Keratinocyte (primary cell): ENCODE data around the gene HOXD11. TPM values are rescaled to one million over a fixed set of nuclear protein-coding genes. Genes with fewer than 3 reads are reported as not detected.
A peak's percentile ranks its signal among the peaks of the same experiment; 100 is the strongest.

Experiments
- DNase-seq: peaks from one replicate; pipeline ENCODE4 v3.0.0-alpha.2; 2011; ENCODE audit warnings: low read depth, missing footprints, low spot score
- FAIRE-seq: peaks from 2 replicates; lab custom pipeline; 2011; peaks lifted over from hg19 to GRCh38; lab: Jason Lieb, UNC
- H2AFZ ChIP-seq: 2 replicates; pipeline ENCODE4 v1.6.0; 2012; ENCODE audit warnings: low read length, control low read depth, inconsistent platforms; ENCODE audit not compliant: control insufficient read depth
- H3K27ac ChIP-seq: 2 replicates; pipeline ENCODE4 v1.5.1; 2011; ENCODE audit warnings: low read length; ENCODE audit not compliant: control insufficient read depth, insufficient read depth
- H3K27me3 ChIP-seq: 3 replicates; pipeline ENCODE4 v1.6.0; 2011; ENCODE audit warnings: low read length; ENCODE audit not compliant: control insufficient read depth, insufficient read depth; ENCODE audit errors: extremely low read depth
- H3K36me3 ChIP-seq, 2 experiments: 2 replicates in 1 of 2; 3 replicates in 1 of 2; pipeline ENCODE4 v1.5.1; 2011; ENCODE audit warnings: low read length in 2 of 2, mild to moderate bottlenecking in 1 of 2; ENCODE audit not compliant: control insufficient read depth in 2 of 2, insufficient read depth in 2 of 2; ENCODE audit errors: extremely low read depth in 1 of 2
- H3K4me1 ChIP-seq: 3 replicates; pipeline ENCODE4 v1.5.1; 2011; ENCODE audit warnings: low read length; ENCODE audit not compliant: control insufficient read depth, insufficient read depth; ENCODE audit errors: extremely low read depth
- H3K4me2 ChIP-seq: 3 replicates; pipeline ENCODE4 v1.6.0; 2011; ENCODE audit warnings: low read depth, low read length; ENCODE audit not compliant: control insufficient read depth, insufficient read depth; ENCODE audit errors: extremely low read depth
- H3K4me3 ChIP-seq, 3 experiments: fragments of 200-600 bp in 1 of 3; sonication (generic) in 1 of 3; 2 replicates in 2 of 3; 3 replicates in 1 of 3; pipeline ENCODE4 v1.5.1; 2011 to 2016; ENCODE audit warnings: low read length in 3 of 3, mild to moderate bottlenecking in 3 of 3, control low read depth in 2 of 3, inconsistent platforms in 1 of 3, low read depth in 1 of 3, mixed read lengths in 1 of 3, mixed run types in 1 of 3, moderate library complexity in 1 of 3; ENCODE audit not compliant: control insufficient read depth in 2 of 3, insufficient read depth in 2 of 3; ENCODE audit errors: extremely low read depth in 1 of 3
- H3K79me2 ChIP-seq: 2 replicates; pipeline ENCODE4 v1.6.0; 2012; ENCODE audit warnings: low read length; ENCODE audit not compliant: control insufficient read depth, insufficient read depth
- H3K9ac ChIP-seq: 3 replicates; pipeline ENCODE4 v1.6.0; 2011; ENCODE audit warnings: low read length; ENCODE audit not compliant: control insufficient read depth, insufficient read depth; ENCODE audit errors: extremely low read depth
- H3K9me1 ChIP-seq: 3 replicates; pipeline ENCODE4 v1.6.0; 2011; ENCODE audit warnings: low read length; ENCODE audit not compliant: control insufficient read depth, insufficient read depth; ENCODE audit errors: extremely low read depth
- H3K9me3 ChIP-seq: 2 replicates; pipeline ENCODE4 v1.5.1; 2012; ENCODE audit warnings: low read depth, low read length; ENCODE audit not compliant: control insufficient read depth
- H4K20me1 ChIP-seq: 3 replicates; pipeline ENCODE4 v1.6.0; 2011; ENCODE audit warnings: low read length; ENCODE audit not compliant: control insufficient read depth, insufficient read depth; ENCODE audit errors: extremely low read depth
- CTCF ChIP-seq, 3 experiments: IDR thresholded peaks in 1 of 3; conservative IDR thresholded peaks in 1 of 3; optimal IDR thresholded peaks in 1 of 3; 2 replicates in 2 of 3; 3 replicates in 1 of 3; pipeline versions ENCODE3 to v1.5.1; 2011; ENCODE audit warnings: low read length in 3 of 3, mild to moderate bottlenecking in 3 of 3, moderate library complexity in 2 of 3, control low read depth in 1 of 3, inconsistent platforms in 1 of 3; ENCODE audit not compliant: insufficient read depth in 2 of 3; ENCODE audit errors: extremely low read depth in 1 of 3
- EZH2 ChIP-seq: IDR thresholded peaks from one replicate; pipeline ENCODE4 v1.6.1; 2012; ENCODE audit warnings: inconsistent platforms, mild to moderate bottlenecking, low read length, moderate library complexity
- dilution Hi-C: fragments of 300-500 bp; cut with MboI; formaldehyde crosslinking; loops from one replicate; pipeline ENCODE4 v1.7.0; 2020; ENCODE audit warnings: low sequenced_read_pairs; ENCODE audit not compliant: extremely low pct_ligation_motif_present
- polyA plus RNA-seq, 5 experiments: library from polyadenylated mRNA; depleted of rRNA in 3 of 5; stranded (reverse) in 3 of 5; stranded (forward) in 1 of 5; unstranded in 1 of 5; fragments of >200 nt; gene quantifications; 1 replicate in 1 of 5; 2 replicates in 3 of 5; 3 replicates in 1 of 5; pipeline versions ENCODE4 v1.2.1 to v1.2.3, GENCODE V29; 2011 to 2012; ENCODE audit warnings: missing spikeins in 2 of 5, low read depth in 1 of 5, low replicate concordance in 1 of 5

The HOXD11 gene
- polyA plus RNA-seq, 1 donor (not counting 4 experiments of a cell fraction or from before 2014, with no cell fraction given) = not detected

DNA sequence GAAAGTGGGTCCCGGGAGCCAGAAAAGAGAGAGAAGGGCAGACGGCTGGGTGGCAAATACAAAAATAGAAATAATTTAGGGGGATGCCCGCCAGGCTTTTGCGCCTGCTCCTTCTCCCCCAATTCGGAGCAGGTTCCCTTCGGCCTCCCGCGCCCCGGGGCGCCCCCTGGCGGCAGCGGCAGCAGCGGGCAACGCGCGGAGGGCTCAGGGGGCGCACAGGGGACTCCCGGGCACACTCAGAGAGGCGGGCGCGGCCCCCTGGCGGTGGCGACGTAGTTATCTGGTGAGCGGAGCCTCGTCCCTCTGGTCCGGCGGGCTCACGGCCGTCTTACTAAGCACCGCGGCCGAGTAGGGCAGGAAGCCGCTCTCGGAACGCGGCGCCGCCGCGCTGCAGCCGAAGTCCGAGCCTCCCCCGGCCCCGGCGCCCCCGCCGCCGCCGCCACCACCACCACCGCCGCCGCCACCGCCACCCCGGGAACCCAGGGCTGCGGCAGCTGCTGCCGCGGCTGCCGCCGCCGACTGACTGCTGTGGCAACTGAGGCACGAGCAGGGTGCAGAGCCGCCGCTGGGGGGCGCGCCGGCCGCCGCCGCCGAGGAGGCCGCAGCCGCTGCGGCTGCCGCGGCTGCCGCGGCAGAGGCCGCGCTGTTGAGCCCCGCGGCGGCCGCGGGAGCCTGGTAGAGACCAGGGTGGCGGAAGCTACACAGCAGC lies 27.1 kb upstream of the HOXD11 start:
- dilution Hi-C loops = no loop called here
- no peak overlapping the region for H3K4me2 ChIP-seq

GRCh38 chr2:176080540-176081375 lies 26.3 kb upstream of the HOXD11 start:
- no peak overlapping the region for H3K4me3 ChIP-seq
- dilution Hi-C loops = no loop called here
- H2AFZ ChIP-seq = no peak overlapping the region
- no peak for DNase-seq
- H3K4me2 ChIP-seq = no peak overlapping the region
- H3K36me3 ChIP-seq = no peaks in the 10 kb centered on the region
- no peaks in the 10 kb centered on the region for H3K9me1 ChIP-seq
- H3K27ac ChIP-seq = no peak overlapping the region
- H3K9me3 ChIP-seq = peaks cover 18% of the 10 kb centered on the region
- FAIRE-seq = no peak
- H3K27me3 ChIP-seq = peaks cover 90% of the 10 kb centered on the region
- TF ChIP-seq CTCF (optimal IDR thresholded peaks at IDR 0.05 in 1 of 3, IDR thresholded peaks at IDR 0.05 in 1 of 3, conservative IDR thresholded peaks at IDR 0.05 in 1 of 3; ENCODE audit: extremely low read depth in 1 of 3, insufficient read depth in 2 of 3, low read length in 3 of 3) (no peak), EZH2 (peak; percentile 93)
- no peaks in the 10 kb centered on the region for H3K4me1 ChIP-seq
- H3K79me2 ChIP-seq = no peaks in the 10 kb centered on the region
- no peak overlapping the region for H3K9ac ChIP-seq
- no peaks in the 10 kb centered on the region for H4K20me1 ChIP-seq

More for the DNA sequence above, 27.1 kb upstream of the HOXD11 start:
- peaks cover 90% of the 10 kb centered on the region for H3K27me3 ChIP-seq
- no peaks in the 10 kb centered on the region for H3K9me1 ChIP-seq
- FAIRE-seq (no peak), DNase-seq (no peak)
- H4K20me1 ChIP-seq = no peaks in the 10 kb centered on the region
- H3K9ac ChIP-seq = no peak overlapping the region
- TF ChIP-seq CTCF (optimal IDR thresholded peaks at IDR 0.05 in 1 of 3, IDR thresholded peaks at IDR 0.05 in 1 of 3, conservative IDR thresholded peaks at IDR 0.05 in 1 of 3; ENCODE audit: extremely low read depth in 1 of 3, insufficient read depth in 2 of 3, low read length in 3 of 3) (peak; percentile 32 to 66 (median 52)), EZH2 (no peak)
- no peak overlapping the region for H2AFZ ChIP-seq
- no peak overlapping the region for H3K4me3 ChIP-seq
- no peaks in the 10 kb centered on the region for H3K4me1 ChIP-seq
- peaks cover 18% of the 10 kb centered on the region for H3K9me3 ChIP-seq
- no peak overlapping the region for H3K27ac ChIP-seq
- H3K36me3 ChIP-seq = no peaks in the 10 kb centered on the region
- no peaks in the 10 kb centered on the region for H3K79me2 ChIP-seq
